ENCODE data around the gene PADI2. TPM values are rescaled to one million over a fixed set of nuclear protein-coding genes. Genes with fewer than 3 reads are reported as not detected.
A peak's percentile ranks its signal among the peaks of the same experiment; 100 is the strongest.

Gene PADI2
- 1 to 10 TPM in 1 of 2 donors, under 1 TPM in 1; 0.27 to 2.3 TPM for total RNA-seq

GRCh38 chr1:17119076-17119772, at the start of gene PADI2:
PADI2 (minus strand) TSS chr1:17119451; CDS start chr1:17119371, 80 bp downstream.
- H3K27ac ChIP-seq = no peak within 1 kb of the TSS
- peak within 1 kb of the TSS; percentile 66 for H3K4me3 ChIP-seq
- H3K27me3 ChIP-seq (replicated peaks; ENCODE audit: insufficient read depth) = peaks cover 5% of the 10 kb centered on the region
- no peak for DNase-seq (ENCODE audit: low spot score)
- ATAC-seq (ENCODE audit: insufficient number of reproducible peaks, low FRiP score, low read depth) = no peak
- no peaks in the 10 kb centered on the region for H3K36me3 ChIP-seq
- no peaks in the 10 kb centered on the region for H3K9me3 ChIP-seq
- peaks cover 11 to 14% of the 10 kb centered on the region in 2 donors for H3K4me1 ChIP-seq (ENCODE audit: control insufficient read depth in 1 of 2, low read depth in 2 of 2)
- TF ChIP-seq, protein P1, sequence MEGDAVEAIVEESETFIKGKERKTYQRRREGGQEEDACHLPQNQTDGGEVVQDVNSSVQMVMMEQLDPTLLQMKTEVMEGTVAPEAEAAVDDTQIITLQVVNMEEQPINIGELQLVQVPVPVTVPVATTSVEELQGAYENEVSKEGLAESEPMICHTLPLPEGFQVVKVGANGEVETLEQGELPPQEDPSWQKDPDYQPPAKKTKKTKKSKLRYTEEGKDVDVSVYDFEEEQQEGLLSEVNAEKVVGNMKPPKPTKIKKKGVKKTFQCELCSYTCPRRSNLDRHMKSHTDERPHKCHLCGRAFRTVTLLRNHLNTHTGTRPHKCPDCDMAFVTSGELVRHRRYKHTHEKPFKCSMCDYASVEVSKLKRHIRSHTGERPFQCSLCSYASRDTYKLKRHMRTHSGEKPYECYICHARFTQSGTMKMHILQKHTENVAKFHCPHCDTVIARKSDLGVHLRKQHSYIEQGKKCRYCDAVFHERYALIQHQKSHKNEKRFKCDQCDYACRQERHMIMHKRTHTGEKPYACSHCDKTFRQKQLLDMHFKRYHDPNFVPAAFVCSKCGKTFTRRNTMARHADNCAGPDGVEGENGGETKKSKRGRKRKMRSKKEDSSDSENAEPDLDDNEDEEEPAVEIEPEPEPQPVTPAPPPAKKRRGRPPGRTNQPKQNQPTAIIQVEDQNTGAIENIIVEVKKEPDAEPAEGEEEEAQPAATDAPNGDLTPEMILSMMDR (IDR thresholded peaks at IDR 0.05) = no peak

DNA sequence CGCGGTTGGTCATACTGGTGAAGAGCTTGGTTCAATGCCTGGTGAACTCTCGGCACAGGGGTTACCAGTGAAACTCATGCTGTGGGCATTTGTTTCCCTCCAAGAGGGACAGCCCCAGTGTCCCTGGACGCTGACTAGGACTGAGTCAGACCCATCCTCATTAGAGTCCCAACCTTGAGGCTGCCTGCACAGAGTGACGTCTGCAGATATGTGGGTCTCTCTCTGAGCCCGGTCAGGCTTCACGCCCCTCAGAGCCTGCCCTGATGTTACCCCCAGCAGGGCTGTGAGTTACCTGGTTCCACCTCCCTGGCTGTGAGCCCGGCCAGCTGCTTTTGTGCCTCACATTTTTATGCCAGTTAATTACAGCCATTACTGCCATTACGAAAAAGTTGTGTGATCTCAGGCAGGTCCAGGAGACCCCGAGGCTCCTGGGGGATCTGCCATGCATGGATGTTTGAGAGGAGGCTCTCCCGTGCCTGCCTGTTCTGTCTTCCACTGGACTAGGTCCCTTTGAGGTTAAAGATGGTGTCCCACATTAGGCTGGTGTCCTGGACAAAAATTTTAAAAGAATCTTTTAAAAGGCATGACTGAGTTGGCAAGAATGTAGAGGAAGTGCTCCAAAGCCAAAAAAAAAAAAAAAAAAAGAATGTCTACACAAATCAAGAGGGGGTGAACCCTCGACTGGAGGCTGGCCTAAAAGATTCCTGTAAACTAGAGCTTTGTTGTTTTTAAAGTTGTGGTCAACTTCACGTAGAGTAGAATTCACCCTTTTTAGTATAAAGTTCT, 49.0 kb upstream of the PADI2 start:
- Histone ChIP-seq H3K4me1 (ENCODE audit: control insufficient read depth in 1 of 2, low read depth in 2 of 2) (no peaks in the 10 kb centered on the region), H3K9me3 (no peaks in the 10 kb centered on the region), H3K27ac (no peak overlapping the region), H3K36me3 (no peaks in the 10 kb centered on the region), H3K4me3 (no peak overlapping the region), H3K27me3 (replicated peaks; ENCODE audit: insufficient read depth) (no peaks in the 10 kb centered on the region)
- no peak for ATAC-seq (ENCODE audit: insufficient number of reproducible peaks, low FRiP score, low read depth)
- no peak for DNase-seq (ENCODE audit: low spot score)
- TF ChIP-seq, protein P1 (IDR thresholded peaks at IDR 0.05) = no peak

GRCh38 chr1:17167786-17168090, 48.5 kb upstream of the PADI2 start:
- TF ChIP-seq, protein P1 (IDR thresholded peaks at IDR 0.05) = no peak
- no peak for ATAC-seq (ENCODE audit: insufficient number of reproducible peaks, low FRiP score, low read depth)
- H3K36me3 ChIP-seq = no peaks in the 10 kb centered on the region
- no peak overlapping the region for H3K27ac ChIP-seq
- H3K27me3 ChIP-seq (replicated peaks; ENCODE audit: insufficient read depth) = no peaks in the 10 kb centered on the region
- no peak overlapping the region for H3K4me3 ChIP-seq
- no peaks in the 10 kb centered on the region for H3K9me3 ChIP-seq
- DNase-seq (ENCODE audit: low spot score) = no peak
- no peaks in the 10 kb centered on the region for H3K4me1 ChIP-seq (ENCODE audit: control insufficient read depth in 1 of 2, low read depth in 2 of 2)

- Histone ChIP-seq H3K9me3 (no peaks in the 10 kb centered on the region), H3K27ac (no peak overlapping the region), H3K4me3 (no peak overlapping the region), H3K4me1 (ENCODE audit: control insufficient read depth in 1 of 2, low read depth in 2 of 2) (no peaks in the 10 kb centered on the region), H3K27me3 (replicated peaks; ENCODE audit: insufficient read depth) (no peaks in the 10 kb centered on the region), H3K36me3 (no peaks in the 10 kb centered on the region)
- ATAC-seq (ENCODE audit: insufficient number of reproducible peaks, low FRiP score, low read depth) (no peak), DNase-seq (ENCODE audit: low spot score) (no peak)
- TF ChIP-seq, protein P1 (IDR thresholded peaks at IDR 0.05) = no peak
Measured at GRCh38 chr1:17167041-17167785, 48.0 kb upstream of the PADI2 start.

DNA sequence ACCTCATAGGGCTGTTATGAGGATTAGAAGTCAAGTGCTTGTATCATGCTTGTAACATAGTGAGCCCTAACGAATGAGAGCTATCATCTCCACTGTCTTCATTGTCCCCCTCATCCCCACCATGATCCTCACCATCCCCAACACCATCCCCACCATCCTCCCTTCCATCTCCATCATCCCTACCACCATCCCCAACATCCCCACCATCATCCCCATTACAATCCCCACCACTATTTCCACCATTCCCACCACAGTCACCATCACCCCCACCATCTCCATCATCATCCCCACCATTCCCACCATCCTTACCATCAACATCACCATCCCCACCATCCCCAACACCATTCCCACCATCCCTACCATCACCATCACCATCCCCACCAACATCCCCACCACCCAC, 46.6 kb upstream of the PADI2 start:
- no peaks in the 10 kb centered on the region for H3K4me1 ChIP-seq (ENCODE audit: control insufficient read depth in 1 of 2, low read depth in 2 of 2)
- DNase-seq (ENCODE audit: low spot score) (no peak), ATAC-seq (ENCODE audit: insufficient number of reproducible peaks, low FRiP score, low read depth) (no peak)
- no peaks in the 10 kb centered on the region for H3K9me3 ChIP-seq
- TF ChIP-seq, protein P1 (IDR thresholded peaks at IDR 0.05) = no peak
- no peak overlapping the region for H3K4me3 ChIP-seq
- H3K36me3 ChIP-seq = no peaks in the 10 kb centered on the region
- no peak overlapping the region for H3K27ac ChIP-seq
- no peaks in the 10 kb centered on the region for H3K27me3 ChIP-seq (replicated peaks; ENCODE audit: insufficient read depth)
